KMS-11 (cell line): ENCODE data around the gene RBM10.

ENCODE experiments used
- H2AFZ ChIP-seq: fragments of 200-600 bp; sonication (generic); 2 replicates; pipeline ENCODE4 v1.6.1; 2016; ENCODE audit warnings: antibody characterized with exemption, mixed run types, low read depth
- H3K27ac ChIP-seq: fragments of 200-600 bp; sonication (generic); 2 replicates; pipeline ENCODE4 v1.6.1; 2016; ENCODE audit warnings: mild to moderate bottlenecking, mixed run types
- H3K27me3 ChIP-seq: fragments of 200-600 bp; sonication (generic); 2 replicates; pipeline ENCODE4 v1.6.1; 2017; ENCODE audit warnings: mild to moderate bottlenecking, low read depth, mixed run types, moderate library complexity; ENCODE audit not compliant: insufficient read depth
- H3K36me3 ChIP-seq: fragments of 200-600 bp; sonication (generic); 2 replicates; pipeline ENCODE4 v1.6.1; 2017; ENCODE audit warnings: mild to moderate bottlenecking, mixed run types; ENCODE audit not compliant: insufficient read depth
- H3K4me1 ChIP-seq: fragments of 200-600 bp; sonication (generic); 2 replicates; pipeline ENCODE4 v1.6.1; 2016; ENCODE audit warnings: mild to moderate bottlenecking, low read depth, mixed run types; ENCODE audit not compliant: poor library complexity, severe bottlenecking
- H3K4me2 ChIP-seq: fragments of 200-600 bp; sonication (generic); 2 replicates; pipeline ENCODE4 v1.7.0; 2016; ENCODE audit warnings: mild to moderate bottlenecking, mixed run types
- H3K4me3 ChIP-seq: fragments of 200-600 bp; sonication (generic); IDR thresholded peaks from 2 replicates; pipeline ENCODE4 v1.6.1; 2017; ENCODE audit warnings: low read depth, low read length, mixed read lengths; ENCODE audit not compliant: insufficient read depth
- H3K79me2 ChIP-seq: fragments of 200-600 bp; sonication (generic); 2 replicates; pipeline ENCODE4 v1.6.1; 2016; ENCODE audit warnings: low read depth, mixed run types; ENCODE audit not compliant: insufficient read depth
- H3K9ac ChIP-seq: fragments of 200-600 bp; sonication (generic); 2 replicates; pipeline ENCODE4 v1.6.1; 2016; ENCODE audit warnings: mild to moderate bottlenecking, mixed run types
- H4K20me1 ChIP-seq: fragments of 200-600 bp; sonication (generic); 2 replicates; pipeline ENCODE4 v1.6.1; 2016; ENCODE audit warnings: mild to moderate bottlenecking, mixed run types; ENCODE audit not compliant: insufficient read depth
- TF ChIP-seq, protein P1 (sequence below): fragments of 200-600 bp; sonication (generic); conservative IDR thresholded peaks from 2 replicates; pipeline ENCODE4 v1.6.1; 2017; ENCODE audit warnings: low read depth, mild to moderate bottlenecking, antibody characterized with exemption, low read length, moderate library complexity, mixed read lengths

RBM10 gene

GRCh38 chrX:47221756-47222155 lies 76.7 kb downstream of the RBM10 start:
- Histone ChIP-seq H3K4me2 (no peak overlapping the region), H3K4me3 (no peak overlapping the region), H3K36me3 (no peaks in the 10 kb centered on the region), H3K27me3 (no peaks in the 10 kb centered on the region), H3K27ac (no peak overlapping the region), H3K79me2 (peaks cover 32% of the 10 kb centered on the region), H3K4me1 (peaks cover 12% of the 10 kb centered on the region), H4K20me1 (no peaks in the 10 kb centered on the region), H3K9ac (no peak overlapping the region), H2AFZ (no peak overlapping the region)
- TF ChIP-seq, protein P1, sequence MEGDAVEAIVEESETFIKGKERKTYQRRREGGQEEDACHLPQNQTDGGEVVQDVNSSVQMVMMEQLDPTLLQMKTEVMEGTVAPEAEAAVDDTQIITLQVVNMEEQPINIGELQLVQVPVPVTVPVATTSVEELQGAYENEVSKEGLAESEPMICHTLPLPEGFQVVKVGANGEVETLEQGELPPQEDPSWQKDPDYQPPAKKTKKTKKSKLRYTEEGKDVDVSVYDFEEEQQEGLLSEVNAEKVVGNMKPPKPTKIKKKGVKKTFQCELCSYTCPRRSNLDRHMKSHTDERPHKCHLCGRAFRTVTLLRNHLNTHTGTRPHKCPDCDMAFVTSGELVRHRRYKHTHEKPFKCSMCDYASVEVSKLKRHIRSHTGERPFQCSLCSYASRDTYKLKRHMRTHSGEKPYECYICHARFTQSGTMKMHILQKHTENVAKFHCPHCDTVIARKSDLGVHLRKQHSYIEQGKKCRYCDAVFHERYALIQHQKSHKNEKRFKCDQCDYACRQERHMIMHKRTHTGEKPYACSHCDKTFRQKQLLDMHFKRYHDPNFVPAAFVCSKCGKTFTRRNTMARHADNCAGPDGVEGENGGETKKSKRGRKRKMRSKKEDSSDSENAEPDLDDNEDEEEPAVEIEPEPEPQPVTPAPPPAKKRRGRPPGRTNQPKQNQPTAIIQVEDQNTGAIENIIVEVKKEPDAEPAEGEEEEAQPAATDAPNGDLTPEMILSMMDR, result no peak

- Histone ChIP-seq H3K4me3 (no peak overlapping the region), H3K27ac (no peak overlapping the region), H3K79me2 (peaks cover 32% of the 10 kb centered on the region), H4K20me1 (no peaks in the 10 kb centered on the region), H2AFZ (no peak overlapping the region), H3K27me3 (no peaks in the 10 kb centered on the region), H3K4me1 (peaks cover 7% of the 10 kb centered on the region), H3K9ac (no peak overlapping the region), H3K36me3 (no peaks in the 10 kb centered on the region), H3K4me2 (no peak overlapping the region)
- TF ChIP-seq, protein P1, result no peak
Observed at GRCh38 chrX:47222751-47223350, 77.8 kb downstream of the RBM10 start.

GRCh38 chrX:47223476-47224250 lies 78.6 kb downstream of the RBM10 start:
- H3K27me3 ChIP-seq, result no peaks in the 10 kb centered on the region
- no peaks in the 10 kb centered on the region for H3K36me3 ChIP-seq
- peaks cover 30% of the 10 kb centered on the region for H3K79me2 ChIP-seq
- no peak overlapping the region for H3K4me3 ChIP-seq
- no peak overlapping the region for H2AFZ ChIP-seq
- H4K20me1 ChIP-seq, result no peaks in the 10 kb centered on the region
- no peak overlapping the region for H3K9ac ChIP-seq
- H3K27ac ChIP-seq, result no peak overlapping the region
- TF ChIP-seq, protein P1, result no peak
- H3K4me1 ChIP-seq, result peaks cover 7% of the 10 kb centered on the region
- no peak overlapping the region for H3K4me2 ChIP-seq

- peaks cover 7% of the 10 kb centered on the region for H3K4me1 ChIP-seq
- peaks cover 23% of the 10 kb centered on the region for H3K79me2 ChIP-seq
- TF ChIP-seq, protein P1, result no peak
- H4K20me1 ChIP-seq, result no peaks in the 10 kb centered on the region
- no peak overlapping the region for H3K4me2 ChIP-seq
- H3K27me3 ChIP-seq, result no peaks in the 10 kb centered on the region
- no peak overlapping the region for H3K9ac ChIP-seq
- no peak overlapping the region for H3K4me3 ChIP-seq
- H3K27ac ChIP-seq, result no peak overlapping the region
- no peaks in the 10 kb centered on the region for H3K36me3 ChIP-seq
- no peak overlapping the region for H2AFZ ChIP-seq
Observed at GRCh38 chrX:47224266-47224895, 79.4 kb downstream of the RBM10 start.
